ENCODE data around the gene FMO4. TPM values are rescaled to one million over a fixed set of nuclear protein-coding genes. Genes with fewer than 3 reads are reported as not detected.

The FMO4 gene
- total RNA-seq, 1 experiment from 2014 or later: 2.5 TPM

DNA sequence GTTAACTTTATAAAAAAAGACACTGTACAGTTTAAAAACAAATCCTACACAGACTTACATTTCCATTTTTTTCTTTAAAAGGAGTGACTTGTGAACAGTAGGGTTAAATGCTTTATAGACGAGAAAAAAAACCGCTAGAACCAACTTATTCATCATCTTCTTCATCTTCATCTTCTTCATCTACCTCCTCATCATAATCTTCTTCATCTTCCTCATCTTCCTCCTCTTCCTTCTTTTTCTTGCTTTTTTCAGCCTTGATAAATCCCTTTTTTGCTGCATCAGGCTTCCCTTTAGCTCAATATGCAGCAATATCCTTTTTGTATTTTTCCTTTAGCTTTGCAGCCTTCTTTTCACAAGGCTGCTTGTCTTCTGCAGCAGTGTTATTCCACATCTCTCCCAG is 43.2 kb upstream of the FMO4 start:
- CTCF ChIA-PET: no interaction called here
- Mint-ChIP-seq H3K27me3 (ENCODE audit: unreplicated experiment) (peaks cover 47% of the 10 kb centered on the region), H3K4me3 (ENCODE audit: low read depth, unreplicated experiment) (no peak overlapping the region), H3K4me1 (ENCODE audit: low read depth, unreplicated experiment) (no peaks in the 10 kb centered on the region), H3K27ac (ENCODE audit: unreplicated experiment) (no peak overlapping the region), H3K9me3 (ENCODE audit: low read depth, unreplicated experiment) (no peaks in the 10 kb centered on the region), H3K36me3 (ENCODE audit: insufficient read depth, unreplicated experiment) (no peaks in the 10 kb centered on the region)
- DNase-seq: no peak
- intact Hi-C loops (cut with micrococcal nuclease; ENCODE audit: unreplicated experiment): no loop called here
- BruUV-seq (replicated peaks): no TSS peak
- TF ChIP-seq, protein P1, sequence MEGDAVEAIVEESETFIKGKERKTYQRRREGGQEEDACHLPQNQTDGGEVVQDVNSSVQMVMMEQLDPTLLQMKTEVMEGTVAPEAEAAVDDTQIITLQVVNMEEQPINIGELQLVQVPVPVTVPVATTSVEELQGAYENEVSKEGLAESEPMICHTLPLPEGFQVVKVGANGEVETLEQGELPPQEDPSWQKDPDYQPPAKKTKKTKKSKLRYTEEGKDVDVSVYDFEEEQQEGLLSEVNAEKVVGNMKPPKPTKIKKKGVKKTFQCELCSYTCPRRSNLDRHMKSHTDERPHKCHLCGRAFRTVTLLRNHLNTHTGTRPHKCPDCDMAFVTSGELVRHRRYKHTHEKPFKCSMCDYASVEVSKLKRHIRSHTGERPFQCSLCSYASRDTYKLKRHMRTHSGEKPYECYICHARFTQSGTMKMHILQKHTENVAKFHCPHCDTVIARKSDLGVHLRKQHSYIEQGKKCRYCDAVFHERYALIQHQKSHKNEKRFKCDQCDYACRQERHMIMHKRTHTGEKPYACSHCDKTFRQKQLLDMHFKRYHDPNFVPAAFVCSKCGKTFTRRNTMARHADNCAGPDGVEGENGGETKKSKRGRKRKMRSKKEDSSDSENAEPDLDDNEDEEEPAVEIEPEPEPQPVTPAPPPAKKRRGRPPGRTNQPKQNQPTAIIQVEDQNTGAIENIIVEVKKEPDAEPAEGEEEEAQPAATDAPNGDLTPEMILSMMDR (IDR thresholded peaks at IDR 0.05; ENCODE audit: unreplicated experiment): no peak

GRCh38 chr1:171277534-171277933 is 36.4 kb upstream of the FMO4 start:
- Mint-ChIP-seq H3K27me3 (ENCODE audit: unreplicated experiment) (peaks cover 12% of the 10 kb centered on the region), H3K4me3 (ENCODE audit: low read depth, unreplicated experiment) (no peak overlapping the region), H3K4me1 (ENCODE audit: low read depth, unreplicated experiment) (no peaks in the 10 kb centered on the region), H3K27ac (ENCODE audit: unreplicated experiment) (no peak overlapping the region), H3K36me3 (ENCODE audit: insufficient read depth, unreplicated experiment) (no peaks in the 10 kb centered on the region), H3K9me3 (ENCODE audit: low read depth, unreplicated experiment) (no peaks in the 10 kb centered on the region)
- TF ChIP-seq, protein P1 (IDR thresholded peaks at IDR 0.05; ENCODE audit: unreplicated experiment): no peak
- DNase-seq: no peak
- BruUV-seq (replicated peaks): no TSS peak
- CTCF ChIA-PET: interaction anchor here (1.0 kb wide), 1 partner anchor 32 kb away, joined by 3 read pairs; no protein-coding TSS in a partner anchor
- intact Hi-C loops (cut with micrococcal nuclease; ENCODE audit: unreplicated experiment): no loop called here

- intact Hi-C loops (cut with micrococcal nuclease; ENCODE audit: unreplicated experiment): no loop called here
- peaks cover 12% of the 10 kb centered on the region for H3K27me3 Mint-ChIP-seq (ENCODE audit: unreplicated experiment)
- H3K36me3 Mint-ChIP-seq (ENCODE audit: insufficient read depth, unreplicated experiment): no peaks in the 10 kb centered on the region
- CTCF ChIA-PET: no interaction called here
- no peak for DNase-seq
- H3K4me3 Mint-ChIP-seq (ENCODE audit: low read depth, unreplicated experiment): no peak overlapping the region
- H3K4me1 Mint-ChIP-seq (ENCODE audit: low read depth, unreplicated experiment): no peaks in the 10 kb centered on the region
- no peaks in the 10 kb centered on the region for H3K9me3 Mint-ChIP-seq (ENCODE audit: low read depth, unreplicated experiment)
- no peak overlapping the region for H3K27ac Mint-ChIP-seq (ENCODE audit: unreplicated experiment)
- TF ChIP-seq, protein P1 (IDR thresholded peaks at IDR 0.05; ENCODE audit: unreplicated experiment): no peak
- BruUV-seq (replicated peaks): no TSS peak
These were observed 34.7 kb upstream of the FMO4 start for GRCh38 chr1:171279234-171279633.

DNA sequence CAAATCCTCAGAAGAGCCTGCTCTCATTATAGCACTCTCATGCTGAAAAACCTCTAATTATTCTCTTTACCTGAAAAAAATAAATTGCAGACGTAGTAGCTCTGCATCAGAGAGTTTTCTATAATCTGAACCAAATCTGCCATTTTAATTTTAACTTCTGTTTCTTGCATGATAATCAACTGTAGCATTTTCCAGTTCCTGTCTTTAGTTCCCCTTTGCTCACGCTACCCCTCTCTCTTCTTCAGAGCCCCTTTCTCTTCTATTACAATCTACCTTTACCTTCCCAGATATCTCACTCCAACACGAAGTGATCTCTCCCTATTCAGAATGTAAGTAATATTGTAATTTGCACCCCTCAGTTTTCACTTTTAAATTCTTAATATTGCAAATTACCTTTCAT is 34.3 kb upstream of the FMO4 start:
- no peak for DNase-seq
- H3K27me3 Mint-ChIP-seq (ENCODE audit: unreplicated experiment): peaks cover 12% of the 10 kb centered on the region
- no peak overlapping the region for H3K27ac Mint-ChIP-seq (ENCODE audit: unreplicated experiment)
- H3K36me3 Mint-ChIP-seq (ENCODE audit: insufficient read depth, unreplicated experiment): no peaks in the 10 kb centered on the region
- no peaks in the 10 kb centered on the region for H3K9me3 Mint-ChIP-seq (ENCODE audit: low read depth, unreplicated experiment)
- H3K4me1 Mint-ChIP-seq (ENCODE audit: low read depth, unreplicated experiment): no peaks in the 10 kb centered on the region
- intact Hi-C loops (cut with micrococcal nuclease; ENCODE audit: unreplicated experiment): no loop called here
- no peak overlapping the region for H3K4me3 Mint-ChIP-seq (ENCODE audit: low read depth, unreplicated experiment)
- CTCF ChIA-PET: no interaction called here
- no TSS peak for BruUV-seq (replicated peaks)
- TF ChIP-seq, protein P1 (IDR thresholded peaks at IDR 0.05; ENCODE audit: unreplicated experiment): no peak
